HCT116 (cell line): ENCODE results near the gene CAGE1. TPM values are rescaled to one million over a fixed set of nuclear protein-coding genes. Genes with fewer than 3 reads are reported as not detected.

Experiments
- ATAC-seq: fragments of 200-7000 bp; cut with Tn5 transposase; 2 replicates; pipeline ENCODE4 v1.9.1; 2020; ENCODE audit warnings: mild to moderate bottlenecking, moderate library complexity
- BruUV-seq: library from RNA; stranded (reverse); fragments of 400-500 nt; replicated peaks from 2 replicates; lab custom pipeline; 2021; lab: Mats Ljungman, UMichigan
- CTCF ChIA-PET: fragments of 300-600 bp; sonication (Branson Sonifier 250); formaldehyde crosslinking; loops from one replicate; lab custom pipeline; 2021; ENCODE audit warnings: antibody characterized with exemption; lab: Charles Lee
- POLR2A ChIA-PET: fragments of 300-600, 350-600 bp; sonication (Branson Sonifier 250); formaldehyde crosslinking; loops from one replicate; lab custom pipeline; 2021; ENCODE audit warnings: antibody characterized with exemption; lab: Charles Lee
- RAD21 ChIA-PET, 2 experiments: fragments of 300-600 bp; sonication (Branson Sonifier 250); formaldehyde crosslinking; loops; one replicate each; lab custom pipeline; 2023; ENCODE audit warnings: low total read pairs in 2 of 2; ENCODE audit not compliant: uncharacterized antibody in 2 of 2, unreplicated experiment in 2 of 2, low non-redundant PET in 1 of 2; lab: Charles Lee
- DNase-seq: peaks from one replicate; pipeline ENCODE4 v3.0.0-alpha.2; 2010; ENCODE audit warnings: low read depth, low spot score
- H2AFZ ChIP-seq: fragments of 200-600 bp; shearing (Covaris generic), sonication (generic); 2 replicates; pipeline ENCODE4 v1.6.1; 2017; ENCODE audit warnings: low read depth, mixed run types, mixed read lengths, antibody characterized with exemption, low read length; ENCODE audit not compliant: poor library complexity, severe bottlenecking
- H3K27ac ChIP-seq: 2 replicates; pipeline ENCODE4 v1.5.1; 2012; ENCODE audit warnings: low read depth, low read length
- H3K27me3 ChIP-seq: fragments of 200-600 bp; sonication (generic); 2 replicates; pipeline ENCODE4 v1.6.1; 2016; ENCODE audit warnings: mixed run types, low read length, mixed read lengths; ENCODE audit not compliant: insufficient read depth
- H3K36me3 ChIP-seq, 2 experiments: fragments of 200-500 bp in 1 of 2; fragments of 200-600 bp in 1 of 2; sonication (Bioruptor generic) in 1 of 2; sonication (generic) in 1 of 2; 2 replicates each; pipeline versions ENCODE4 v1.5.1 to v1.6.1; 2014 to 2016; ENCODE audit warnings: low read length in 2 of 2, inconsistent platforms in 1 of 2, mixed read lengths in 1 of 2, mixed run types in 1 of 2; ENCODE audit not compliant: insufficient read depth in 2 of 2, control insufficient read depth in 1 of 2
- H3K4me1 ChIP-seq, 2 experiments: fragments of 200-600 bp in 1 of 2; sonication (generic) in 1 of 2; 2 replicates each; pipeline versions ENCODE4 v1.5.1 to v1.6.1; 2012 to 2017; ENCODE audit warnings: low read length in 2 of 2, inconsistent platforms in 1 of 2, mild to moderate bottlenecking in 1 of 2, mixed read lengths in 1 of 2, mixed run types in 1 of 2, moderate library complexity in 1 of 2; ENCODE audit not compliant: insufficient read depth in 2 of 2, control insufficient read depth in 1 of 2
- H3K4me2 ChIP-seq: fragments of 200-600 bp; sonication (generic); 2 replicates; pipeline ENCODE4 v1.6.1; 2017; ENCODE audit warnings: mixed run types, low read length, mixed read lengths
- H3K4me3 ChIP-seq, 2 experiments: fragments of 200-600 bp in 1 of 2; sonication (generic) in 1 of 2; replicated peaks in 1 of 2; 2 replicates each; pipeline ENCODE4 v1.5.1; 2011 to 2016; ENCODE audit warnings: low read length in 2 of 2, control low read depth in 1 of 2, low read depth in 1 of 2, mild to moderate bottlenecking in 1 of 2, mixed read lengths in 1 of 2, mixed run types in 1 of 2
- H3K79me2 ChIP-seq: fragments of 200-600 bp; sonication (generic); 2 replicates; pipeline ENCODE4 v1.6.1; 2017; ENCODE audit warnings: mild to moderate bottlenecking, mixed run types, low read length, moderate library complexity, mixed read lengths; ENCODE audit not compliant: insufficient read depth
- H3K9ac ChIP-seq: fragments of 200-600 bp; sonication (generic); 2 replicates; pipeline ENCODE4 v1.6.1; 2016; ENCODE audit warnings: low read length, mixed read lengths
- H3K9me2 ChIP-seq: fragments of 200-600 bp; sonication (generic), shearing (Covaris generic); 2 replicates; pipeline ENCODE4 v1.6.1; 2017; ENCODE audit warnings: mixed run types, mild to moderate bottlenecking, moderate library complexity; ENCODE audit not compliant: insufficient read depth
- H3K9me3 ChIP-seq, 2 experiments: fragments of 200-500 bp in 1 of 2; fragments of 200-600 bp in 1 of 2; sonication (Bioruptor generic) in 1 of 2; sonication (generic) in 1 of 2; 2 replicates each; pipeline ENCODE4 v1.6.1; 2014 to 2017; ENCODE audit warnings: low read length in 2 of 2, mixed read lengths in 2 of 2, inconsistent platforms in 1 of 2, low read depth in 1 of 2, mild to moderate bottlenecking in 1 of 2, mixed run types in 1 of 2, moderate library complexity in 1 of 2; ENCODE audit not compliant: control insufficient read depth in 1 of 2, insufficient read depth in 1 of 2
- H4K20me1 ChIP-seq: fragments of 200-600 bp; sonication (generic), shearing (Covaris generic); 2 replicates; pipeline ENCODE4 v1.6.1; 2017; ENCODE audit warnings: mixed run types, mild to moderate bottlenecking, moderate library complexity; ENCODE audit not compliant: insufficient read depth
- CEBPB ChIP-seq: IDR thresholded peaks from 2 replicates; pipeline ENCODE4 v1.6.1; 2012; ENCODE audit warnings: low read depth
- EGR1 ChIP-seq: IDR thresholded peaks from 2 replicates; pipeline ENCODE4 v1.6.1; 2012; ENCODE audit warnings: low read depth
- ELF1 ChIP-seq: IDR thresholded peaks from 2 replicates; pipeline ENCODE4 v1.6.1; 2012; ENCODE audit warnings: low read depth, borderline replicate concordance
- POLR2AphosphoS5 ChIP-seq: IDR thresholded peaks from 2 replicates; pipeline ENCODE4 v1.6.1; 2011; ENCODE audit warnings: mild to moderate bottlenecking, low read depth, low read length, moderate library complexity
- SIN3A ChIP-seq: IDR thresholded peaks from 2 replicates; pipeline ENCODE4 v1.6.1; 2012; ENCODE audit warnings: low read depth
- ZFX ChIP-seq: fragments of 450-650 bp; IDR thresholded peaks from 2 replicates; pipeline ENCODE4 v1.6.1; 2017
- intact Hi-C: fragments of 100-400 bp; cut with micrococcal nuclease; formaldehyde crosslinking; loops from 2 replicates; pipeline ENCODE4 v1.10.0; 2022
- total RNA-seq: library from RNA; stranded (reverse); gene quantifications from one replicate; pipeline ENCODE4 v1.2.1, GENCODE V29; 2021; ENCODE audit not compliant: unreplicated experiment
- TF ChIP-seq, protein P1 (sequence below): IDR thresholded peaks from 2 replicates; pipeline ENCODE4 v1.6.1; 2012
- TF ChIP-seq, protein P2 (sequence below): IDR thresholded peaks from 2 replicates; pipeline ENCODE4 v1.6.1; 2012; ENCODE audit warnings: low read depth

The CAGE1 gene
- total RNA-seq, 1 experiment from 2014 or later = 0.20 TPM

DNA sequence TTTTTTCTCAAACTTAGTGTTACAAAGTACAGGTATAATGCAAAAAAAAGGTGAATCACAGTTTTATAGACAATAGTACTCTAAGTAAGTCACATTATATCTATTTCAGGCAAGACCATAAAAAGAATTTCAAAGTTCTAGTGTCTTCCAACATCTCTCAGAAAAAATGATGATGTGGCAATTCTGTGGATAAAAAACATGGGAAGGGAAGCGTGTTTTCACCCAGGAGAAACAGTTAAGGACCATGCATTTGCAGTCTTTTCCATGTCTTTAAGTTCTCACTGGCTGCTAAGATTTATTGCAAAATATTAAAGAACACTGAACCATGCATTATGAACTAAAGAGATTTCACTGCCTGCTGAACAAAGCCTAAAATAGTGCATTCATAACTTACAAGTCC lies 78.4 kb downstream of the CAGE1 start:
- CTCF ChIA-PET = no interaction called here
- Histone ChIP-seq H3K4me1 (peaks cover 18 to 31% of the 10 kb centered on the region in 2 experiments), H3K4me3 (peak overlapping the region; percentile 82 to 98; a peak in 3 of 4 replicates), H3K9me2 (no peaks in the 10 kb centered on the region), H3K79me2 (peaks cover 68% of the 10 kb centered on the region), H3K36me3 (peaks cover 18 to 30% of the 10 kb centered on the region in 2 experiments), H3K4me2 (peak overlapping the region; percentile 81), H4K20me1 (peaks cover 5% of the 10 kb centered on the region; the same call in 1 of the 2 replicates), H3K27me3 (no peaks in the 10 kb centered on the region), H3K9me3 (no peaks in the 10 kb centered on the region), H3K9ac (peak overlapping the region; percentile 94; the same call in 1 of the 2 replicates), H2AFZ (no peak overlapping the region), H3K27ac (no peak overlapping the region)
- POLR2A ChIA-PET = no interaction called here
- RAD21 ChIA-PET = no interaction called here
- no peak for ATAC-seq
- TF ChIP-seq, protein P1, sequence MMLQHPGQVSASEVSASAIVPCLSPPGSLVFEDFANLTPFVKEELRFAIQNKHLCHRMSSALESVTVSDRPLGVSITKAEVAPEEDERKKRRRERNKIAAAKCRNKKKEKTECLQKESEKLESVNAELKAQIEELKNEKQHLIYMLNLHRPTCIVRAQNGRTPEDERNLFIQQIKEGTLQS = no peak
- intact Hi-C loops = no loop called here
- no TSS peak for BruUV-seq
- no peak for DNase-seq

DNA sequence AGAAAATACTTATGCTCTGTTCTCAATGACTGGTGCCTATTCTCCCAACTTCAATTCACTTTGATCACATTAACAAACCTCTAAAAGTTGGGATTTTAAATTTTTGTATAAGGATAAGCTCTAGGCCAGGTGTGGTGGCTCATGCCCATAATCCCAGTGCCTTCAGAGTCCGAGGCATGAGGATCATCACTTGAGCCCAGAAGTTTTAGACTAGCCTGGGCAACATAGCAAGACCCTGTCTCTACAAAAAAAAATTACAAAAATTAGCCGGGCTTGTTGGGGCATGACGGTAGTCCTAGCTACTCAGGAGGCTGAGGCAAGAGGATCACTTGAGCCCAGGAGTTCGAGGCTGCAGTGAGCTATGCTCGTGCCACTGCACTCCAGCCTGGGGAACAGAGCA lies 80.5 kb downstream of the CAGE1 start:
- no peak overlapping the region for H3K4me3 ChIP-seq
- H3K36me3 ChIP-seq = peaks cover 29 to 46% of the 10 kb centered on the region in 2 experiments
- peaks cover 89% of the 10 kb centered on the region for H3K79me2 ChIP-seq
- intact Hi-C loops = no loop called here
- no peak overlapping the region for H3K9ac ChIP-seq
- DNase-seq = no peak
- no peak for TF ChIP-seq EGR1
- no peak for TF ChIP-seq ZFX
- no peak for TF ChIP-seq SIN3A
- TF ChIP-seq ELF1 = no peak
- TF ChIP-seq, protein P2, sequence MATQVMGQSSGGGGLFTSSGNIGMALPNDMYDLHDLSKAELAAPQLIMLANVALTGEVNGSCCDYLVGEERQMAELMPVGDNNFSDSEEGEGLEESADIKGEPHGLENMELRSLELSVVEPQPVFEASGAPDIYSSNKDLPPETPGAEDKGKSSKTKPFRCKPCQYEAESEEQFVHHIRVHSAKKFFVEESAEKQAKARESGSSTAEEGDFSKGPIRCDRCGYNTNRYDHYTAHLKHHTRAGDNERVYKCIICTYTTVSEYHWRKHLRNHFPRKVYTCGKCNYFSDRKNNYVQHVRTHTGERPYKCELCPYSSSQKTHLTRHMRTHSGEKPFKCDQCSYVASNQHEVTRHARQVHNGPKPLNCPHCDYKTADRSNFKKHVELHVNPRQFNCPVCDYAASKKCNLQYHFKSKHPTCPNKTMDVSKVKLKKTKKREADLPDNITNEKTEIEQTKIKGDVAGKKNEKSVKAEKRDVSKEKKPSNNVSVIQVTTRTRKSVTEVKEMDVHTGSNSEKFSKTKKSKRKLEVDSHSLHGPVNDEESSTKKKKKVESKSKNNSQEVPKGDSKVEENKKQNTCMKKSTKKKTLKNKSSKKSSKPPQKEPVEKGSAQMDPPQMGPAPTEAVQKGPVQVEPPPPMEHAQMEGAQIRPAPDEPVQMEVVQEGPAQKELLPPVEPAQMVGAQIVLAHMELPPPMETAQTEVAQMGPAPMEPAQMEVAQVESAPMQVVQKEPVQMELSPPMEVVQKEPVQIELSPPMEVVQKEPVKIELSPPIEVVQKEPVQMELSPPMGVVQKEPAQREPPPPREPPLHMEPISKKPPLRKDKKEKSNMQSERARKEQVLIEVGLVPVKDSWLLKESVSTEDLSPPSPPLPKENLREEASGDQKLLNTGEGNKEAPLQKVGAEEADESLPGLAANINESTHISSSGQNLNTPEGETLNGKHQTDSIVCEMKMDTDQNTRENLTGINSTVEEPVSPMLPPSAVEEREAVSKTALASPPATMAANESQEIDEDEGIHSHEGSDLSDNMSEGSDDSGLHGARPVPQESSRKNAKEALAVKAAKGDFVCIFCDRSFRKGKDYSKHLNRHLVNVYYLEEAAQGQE = no peak
- TF ChIP-seq POLR2AphosphoS5 = no peak
- TF ChIP-seq CEBPB = no peak
- ChIA-PET CTCF (no interaction called here), RAD21 (no interaction called here), POLR2A (no interaction called here)
- no peaks in the 10 kb centered on the region for H3K9me2 ChIP-seq
- ATAC-seq = no peak
- H3K27me3 ChIP-seq = no peaks in the 10 kb centered on the region
- no peak overlapping the region for H3K4me2 ChIP-seq
- H4K20me1 ChIP-seq = peaks cover 5% of the 10 kb centered on the region; the same call in 1 of the 2 replicates
- H3K4me1 ChIP-seq = peaks cover 15 to 22% of the 10 kb centered on the region in 2 experiments
- no peak overlapping the region for H2AFZ ChIP-seq
- H3K9me3 ChIP-seq = no peaks in the 10 kb centered on the region
- no peak overlapping the region for H3K27ac ChIP-seq
- BruUV-seq = no TSS peak
